Aorta (tissue), 5 donors: ENCODE data around the gene TIPARP. TPM values are rescaled to one million over a fixed set of nuclear protein-coding genes. Genes with fewer than 3 reads are reported as not detected.

Source experiments
- ATAC-seq: fragments of 200-7000 bp; cut with Tn5 transposase; one replicate; pipeline ENCODE4 v1.9.1; 2022; ENCODE audit warnings: moderate library complexity; ENCODE audit not compliant: low FRiP score
- DNase-seq, 2 donors: peaks; one replicate each; pipeline ENCODE4 v3.0.0-alpha.2; 2020
- H3K27ac ChIP-seq, 2 donors: one replicate each; pipeline ENCODE4 v1.5.1; 2013; ENCODE audit warnings: low read length in 2 of 2, mild to moderate bottlenecking in 2 of 2, moderate library complexity in 2 of 2, control low read depth in 1 of 2, inconsistent platforms in 1 of 2, low read depth in 1 of 2
- H3K27me3 ChIP-seq, 2 donors: one replicate each; pipeline ENCODE4 v1.6.1; 2013; ENCODE audit warnings: control low read depth in 1 of 2, low read length in 1 of 2, mild to moderate bottlenecking in 1 of 2, moderate library complexity in 1 of 2; ENCODE audit not compliant: insufficient read depth in 2 of 2, control insufficient read depth in 1 of 2
- H3K36me3 ChIP-seq, 2 donors: one replicate each; pipeline ENCODE4 v1.6.1; 2013; ENCODE audit warnings: control low read depth in 1 of 2, low read length in 1 of 2, mild to moderate bottlenecking in 1 of 2; ENCODE audit not compliant: insufficient read depth in 2 of 2, control insufficient read depth in 1 of 2
- H3K4me1 ChIP-seq, 2 donors: one replicate each; pipeline ENCODE4 v1.6.1; 2013; ENCODE audit warnings: low read length in 2 of 2, control low read depth in 1 of 2, mild to moderate bottlenecking in 1 of 2, moderate library complexity in 1 of 2; ENCODE audit not compliant: insufficient read depth in 2 of 2, control insufficient read depth in 1 of 2
- H3K4me3 ChIP-seq, 2 donors: one replicate each; pipeline ENCODE4 v1.5.1; 2013; ENCODE audit warnings: low read length in 2 of 2, control low read depth in 1 of 2, mild to moderate bottlenecking in 1 of 2
- H3K9me3 ChIP-seq: one replicate; pipeline ENCODE4 v1.6.1; 2013; ENCODE audit warnings: mild to moderate bottlenecking, low read length; ENCODE audit not compliant: control insufficient read depth
- WGBS, 2 donors: extraction: QIAGEN DNeasy Blood & Tissue Kit; methylation state at CpG; one replicate each; pipeline ENCODE4 v1.1.7; 2013; 5-methylcytosine and 5-hydroxymethylcytosine counted together
- intact Hi-C, 2 donors: fragments of 100-400 bp; cut with DNase I; formaldehyde crosslinking; loops; one replicate each; pipeline versions ENCODE4 v1.14.2 to v1.15.0; 2022
- long read RNA-seq, 2 donors: library from polyadenylated mRNA; unstranded; transcript quantifications; one replicate each; pipeline ENCODE4 v2.0.0, GENCODE V29; 2020 to 2021
- polyA plus RNA-seq, 2 donors: library from polyadenylated mRNA; stranded (reverse); fragments of 200-250 nt; gene quantifications; one replicate each; pipeline ENCODE4 v1.2.3, GENCODE V29; 2013
- total RNA-seq, 2 donors: library from RNA; stranded (reverse); fragmentation: NEBNext Ultra II Directional; extraction: Animal tissue kit (Norgen Biotek cat#: 25700); gene quantifications; one replicate each; pipeline ENCODE4 v1.2.1, GENCODE V29; 2021
- donor health status: healthy with polysubstance abuse.
- donor health status: Bipolar disorder and iron deficiency.
- donor health status: DM: no; HTN: no; CAD: no.
- donor health status: DM: no; HTN: no; CAD: no.
- donor health status: DM: yes; HTN: yes; CAD: no.

The TIPARP gene
- total RNA-seq (10 to 100 TPM; 23.2 to 24.2 TPM), polyA plus RNA-seq (10 to 100 TPM in 1 of 2 donors, 1 to 10 TPM in 1; 9.6 to 12.9 TPM)
- long read RNA-seq, donor 1, full-length matches to known transcripts = 2 of 21 reads
- long read RNA-seq, donor 1, partial matches to known transcripts = 16 of 21 reads
- long read RNA-seq, donor 1, other reads (novel, unspliced or antisense) = 3 of 21 reads
- long read RNA-seq, donor 2, partial matches to known transcripts = 1 of 1 reads
- long read RNA-seq, donor 2, other reads (novel, unspliced or antisense) = 0 of 1 reads

DNA sequence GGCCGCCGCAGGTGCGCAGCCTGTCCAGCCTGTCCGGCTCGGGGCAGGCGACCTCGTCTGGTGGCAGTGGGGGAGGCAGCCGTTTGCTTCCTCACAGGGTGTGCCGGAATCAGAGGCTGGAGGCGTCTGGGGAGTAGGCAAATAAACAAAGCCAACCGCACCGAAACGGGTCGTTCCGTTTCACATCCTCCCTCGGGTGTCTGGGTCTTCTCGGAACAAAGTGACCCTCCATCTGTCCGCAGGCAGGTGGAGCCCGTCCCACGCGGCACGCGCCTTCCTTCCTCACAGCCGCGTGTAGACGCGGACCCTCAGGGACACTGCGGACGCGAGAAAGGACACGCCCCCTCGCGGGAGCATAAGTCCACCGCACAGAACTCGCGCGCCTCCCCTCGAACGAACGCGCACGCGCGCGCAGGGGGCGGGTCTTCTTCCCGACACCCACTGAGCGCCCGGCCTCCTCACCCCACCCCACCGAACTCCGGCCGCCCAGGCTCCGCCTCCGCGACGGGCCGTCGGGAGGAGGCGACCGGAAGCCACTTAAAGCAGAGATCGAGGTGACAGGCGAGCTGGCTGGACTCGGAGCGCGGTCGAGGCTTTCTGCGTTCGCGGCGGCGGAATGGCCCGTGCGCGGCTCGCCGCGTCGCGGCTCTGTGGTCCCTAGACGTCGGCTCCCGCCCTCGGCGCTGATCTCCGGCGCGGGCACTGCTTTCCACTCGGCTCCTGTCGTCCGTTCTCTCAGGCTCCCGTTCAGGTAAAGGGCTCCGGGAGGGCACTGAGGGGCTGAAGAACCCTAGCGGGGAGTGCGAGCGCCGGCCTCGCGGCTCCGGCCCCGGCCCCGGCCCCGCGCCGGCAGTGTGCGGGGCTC, at the start of gene TIPARP:
Gene TIPARP (plus strand): TSS at position 545 of the 865 bp plus-strand sequence. CDS start 3,108 bp downstream, outside the sequence.
- Histone ChIP-seq H3K36me3 (no peaks in the 10 kb centered on the region), H3K4me3 (peak within 1 kb of the TSS; percentile 88 to 90), H3K9me3 (no peaks in the 10 kb centered on the region), H3K4me1 (peaks cover 0 to 1% of the 10 kb centered on the region in 2 donors), H3K27ac (peak within 1 kb of the TSS; percentile 31 to 92), H3K27me3 (no peaks in the 10 kb centered on the region)
- WGBS, 2 donors = 1% methylated on average over 96 to 105 of the region's 105 CpGs
- peak; percentile 99 for ATAC-seq
- intact Hi-C loops = loop anchor here (1.0 to 10.0 kb wide), 8 partner anchors 67 to 529 kb away; partner anchors contain the start of gene SSR3 (in 1 of the 2)
- peak; percentile 100 for DNase-seq

- H3K27ac ChIP-seq = no peak overlapping the region
- H3K4me3 ChIP-seq = no peak overlapping the region
- no peaks in the 10 kb centered on the region for H3K9me3 ChIP-seq
- intact Hi-C loops = no loop called here
- H3K4me1 ChIP-seq = no peaks in the 10 kb centered on the region
- no peak for ATAC-seq
- H3K27me3 ChIP-seq = no peaks in the 10 kb centered on the region
- DNase-seq = no peak
- WGBS, 2 donors = 86 to 90% methylated on average over 5 of the region's 5 CpGs
- no peaks in the 10 kb centered on the region for H3K36me3 ChIP-seq
Observed at GRCh38 chr3:156626104-156626503, 48.3 kb upstream of the TIPARP start.

- no peak overlapping the region for H3K4me3 ChIP-seq
- H3K4me1 ChIP-seq = no peaks in the 10 kb centered on the region
- H3K9me3 ChIP-seq = no peaks in the 10 kb centered on the region
- intact Hi-C loops = no loop called here
- H3K36me3 ChIP-seq = no peaks in the 10 kb centered on the region
- H3K27me3 ChIP-seq = no peaks in the 10 kb centered on the region
- no peak overlapping the region for H3K27ac ChIP-seq
- no peak for ATAC-seq
- 85 to 88% methylated on average over 3 of the region's 3 CpGs for WGBS, 2 donors
- DNase-seq = no peak
Observed at GRCh38 chr3:156627946-156628569, 46.3 kb upstream of the TIPARP start.

DNA sequence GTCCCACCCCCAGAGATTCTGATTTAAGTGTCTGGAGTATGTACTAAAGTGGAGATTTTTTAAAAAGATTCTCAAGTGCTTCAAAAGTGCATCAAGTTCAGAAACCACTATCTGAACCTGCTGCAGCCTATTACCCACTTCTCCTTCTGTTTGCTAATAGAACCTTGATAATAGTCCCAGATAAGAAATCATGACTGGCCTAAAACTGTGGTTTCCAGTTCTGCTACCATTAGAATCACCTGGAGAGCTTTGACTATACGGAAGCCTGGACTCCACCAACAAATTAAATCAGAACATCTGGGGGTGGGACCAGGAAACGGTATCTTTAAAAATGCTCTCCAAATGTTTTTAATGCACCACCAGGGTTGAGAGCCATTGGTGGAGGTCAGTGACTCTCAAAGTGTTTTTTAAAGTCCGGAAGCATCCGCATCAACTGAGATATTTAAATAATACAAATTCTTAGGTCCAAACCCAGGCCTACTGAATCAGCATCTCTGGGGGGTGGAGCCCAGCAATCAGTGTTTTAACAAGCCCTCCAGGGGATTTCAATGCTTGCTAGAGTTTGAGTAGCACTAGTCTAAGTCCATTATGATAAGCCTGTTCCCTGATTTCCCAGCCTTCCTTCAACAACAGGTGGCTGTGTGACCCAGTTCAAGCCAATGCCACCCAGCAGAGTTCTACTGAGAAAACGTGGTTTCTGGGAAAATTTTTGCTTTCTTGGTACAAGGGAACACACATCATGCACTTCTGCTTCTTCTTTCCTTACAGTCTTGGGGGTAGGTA, 45.4 kb upstream of the TIPARP start:
- no peak for DNase-seq
- H3K4me1 ChIP-seq = peaks cover 0 to under 1% of the 10 kb centered on the region in 2 donors
- H3K27me3 ChIP-seq = no peaks in the 10 kb centered on the region
- H3K36me3 ChIP-seq = no peaks in the 10 kb centered on the region
- H3K9me3 ChIP-seq = no peaks in the 10 kb centered on the region
- intact Hi-C loops = no loop called here
- ATAC-seq = no peak
- WGBS, 2 donors = 91 to 93% methylated on average over 5 of the region's 5 CpGs
- no peak overlapping the region for H3K4me3 ChIP-seq
- H3K27ac ChIP-seq = no peak overlapping the region

- Histone ChIP-seq H3K27me3 (no peaks in the 10 kb centered on the region), H3K4me1 (peaks cover 0 to 2% of the 10 kb centered on the region in 2 donors), H3K4me3 (no peak overlapping the region), H3K27ac (no peak overlapping the region), H3K36me3 (no peaks in the 10 kb centered on the region), H3K9me3 (no peaks in the 10 kb centered on the region)
- ATAC-seq (no peak), DNase-seq (no peak)
- intact Hi-C loops = no loop called here
Observed at GRCh38 chr3:156630081-156630772, 44.2 kb upstream of the TIPARP start.

DNA sequence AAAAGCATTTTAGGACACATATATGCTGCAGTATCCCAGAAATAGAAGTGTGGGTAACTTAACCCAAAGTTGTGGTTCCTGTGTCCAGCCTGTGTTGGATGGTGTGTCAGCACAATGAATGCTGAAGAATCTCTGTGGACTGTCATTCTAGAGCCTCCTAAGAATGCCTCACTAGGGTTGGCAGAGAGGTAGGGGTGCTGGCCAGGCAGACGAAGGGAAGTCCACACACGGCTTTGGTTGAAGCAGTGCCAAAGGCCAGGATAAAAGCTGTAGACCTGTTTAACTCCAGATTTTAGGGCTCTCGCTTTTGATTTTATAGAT, 43.7 kb upstream of the TIPARP start:
- H3K4me3 ChIP-seq = no peak overlapping the region
- whole genome bisulfite sequencing, 2 donors = 48 to 49% methylated on average over 3 of the region's 3 CpGs
- H3K27me3 ChIP-seq = no peaks in the 10 kb centered on the region
- H3K9me3 ChIP-seq = no peaks in the 10 kb centered on the region
- no peak overlapping the region for H3K27ac ChIP-seq
- no peak for DNase-seq
- no peaks in the 10 kb centered on the region for H3K36me3 ChIP-seq
- intact Hi-C loops = no loop called here
- ATAC-seq = no peak
- H3K4me1 ChIP-seq = peaks cover 0 to 2% of the 10 kb centered on the region in 2 donors

- Histone ChIP-seq H3K27me3 (no peaks in the 10 kb centered on the region), H3K4me3 (no peak overlapping the region), H3K36me3 (no peaks in the 10 kb centered on the region), H3K4me1 (peaks cover 0 to 2% of the 10 kb centered on the region in 2 donors), H3K9me3 (no peaks in the 10 kb centered on the region), H3K27ac (no peak overlapping the region)
- 95 to 99% methylated on average over 1 of the region's 1 CpG for WGBS, 2 donors
- ATAC-seq (no peak), DNase-seq (no peak)
- intact Hi-C loops = no loop called here
Observed at GRCh38 chr3:156631323-156631722, 43.1 kb upstream of the TIPARP start.

GRCh38 chr3:156632601-156633000, 41.8 kb upstream of the TIPARP start:
- Histone ChIP-seq H3K27ac (peak overlapping the region in 1 of 2 donors; percentile 21), H3K36me3 (no peaks in the 10 kb centered on the region), H3K9me3 (no peaks in the 10 kb centered on the region), H3K4me3 (no peak overlapping the region), H3K4me1 (peaks cover 0 to 2% of the 10 kb centered on the region in 2 donors), H3K27me3 (no peaks in the 10 kb centered on the region)
- intact Hi-C loops = no loop called here
- ATAC-seq (no peak), DNase-seq (no peak)
- WGBS, 2 donors = 95 to 97% methylated on average over 4 of the region's 4 CpGs
